GM21390 (cell line): Measurements from ENCODE around the gene DNAJC22.
"Not testable (repeated sequence)": the region's sequence is repeated elsewhere in the genome, so short reads cannot be mapped to it uniquely, and the experiment has no call there.

Source experiments
- ATAC-seq: cut with Tn5 transposase; IDR thresholded peaks from one replicate; pipeline ENCODE4 v1.9.1; 2021; ENCODE audit not compliant: unreplicated experiment

The DNAJC22 gene

DNA sequence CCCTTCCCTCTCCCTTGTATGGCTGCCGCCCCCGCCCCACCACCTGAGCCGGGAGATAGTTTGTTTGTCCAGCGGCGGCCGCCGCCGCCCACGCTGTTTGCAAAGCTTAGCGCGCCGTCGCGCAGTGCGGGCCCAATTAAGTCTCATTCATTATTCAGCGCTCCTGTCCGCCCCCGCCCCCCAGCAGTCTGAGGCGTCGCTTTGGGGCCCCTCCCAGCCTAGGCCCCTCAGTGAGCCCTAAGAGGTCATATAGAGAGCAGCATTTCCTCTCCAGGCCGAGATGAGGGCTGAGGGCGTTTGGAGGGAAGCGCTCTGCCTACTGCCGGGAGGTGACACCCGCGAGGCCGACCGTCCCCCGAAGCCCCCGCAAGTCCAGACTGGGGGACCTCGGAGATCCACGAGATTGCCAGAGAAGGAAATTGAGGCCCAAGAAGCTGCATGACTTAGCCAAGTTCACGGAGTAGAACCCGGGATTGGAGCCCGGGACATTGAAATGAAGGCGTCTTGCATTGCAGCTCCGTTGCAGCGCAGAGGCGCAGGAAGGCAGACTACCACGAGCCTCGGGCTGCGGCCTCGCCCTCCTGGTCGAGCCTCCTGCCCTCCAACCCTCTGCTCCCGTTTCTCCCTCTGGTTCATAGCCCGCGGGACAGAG is at the start of gene DNAJC22:
TSS of gene DNAJC22 (plus strand) at position 230 of the 652 bp plus-strand sequence. CDS start 1,985 bp downstream, outside the sequence.
- ATAC-seq, result no peak

GRCh38 chr12:49297695-49298060 is 49.0 kb upstream of the DNAJC22 start:
- no peak for ATAC-seq

- ATAC-seq, result no peak
These were observed 48.5 kb upstream of the DNAJC22 start for GRCh38 chr12:49298160-49298559.

- no peak for ATAC-seq
These were observed 44.9 kb upstream of the DNAJC22 start for GRCh38 chr12:49301760-49302159.

DNA sequence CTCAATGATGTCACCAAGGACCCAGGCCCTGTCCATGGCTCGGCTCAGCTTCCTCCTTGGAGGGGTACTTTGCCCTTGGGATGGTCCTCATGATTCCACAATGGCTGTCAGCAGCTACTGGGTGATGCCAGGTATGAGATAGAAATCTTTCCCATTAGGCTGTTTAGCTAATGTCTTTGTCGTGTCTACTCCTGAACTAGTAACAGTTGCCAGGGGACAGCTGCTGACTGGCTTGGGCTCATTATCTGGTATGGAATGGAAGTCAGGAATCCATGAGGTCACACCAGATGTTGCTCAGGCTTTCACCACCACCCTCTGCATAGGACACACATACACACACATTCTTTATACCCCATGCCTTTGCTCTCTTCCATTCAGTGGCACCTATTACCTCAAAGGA is 42.5 kb upstream of the DNAJC22 start:
- no peak for ATAC-seq

DNA sequence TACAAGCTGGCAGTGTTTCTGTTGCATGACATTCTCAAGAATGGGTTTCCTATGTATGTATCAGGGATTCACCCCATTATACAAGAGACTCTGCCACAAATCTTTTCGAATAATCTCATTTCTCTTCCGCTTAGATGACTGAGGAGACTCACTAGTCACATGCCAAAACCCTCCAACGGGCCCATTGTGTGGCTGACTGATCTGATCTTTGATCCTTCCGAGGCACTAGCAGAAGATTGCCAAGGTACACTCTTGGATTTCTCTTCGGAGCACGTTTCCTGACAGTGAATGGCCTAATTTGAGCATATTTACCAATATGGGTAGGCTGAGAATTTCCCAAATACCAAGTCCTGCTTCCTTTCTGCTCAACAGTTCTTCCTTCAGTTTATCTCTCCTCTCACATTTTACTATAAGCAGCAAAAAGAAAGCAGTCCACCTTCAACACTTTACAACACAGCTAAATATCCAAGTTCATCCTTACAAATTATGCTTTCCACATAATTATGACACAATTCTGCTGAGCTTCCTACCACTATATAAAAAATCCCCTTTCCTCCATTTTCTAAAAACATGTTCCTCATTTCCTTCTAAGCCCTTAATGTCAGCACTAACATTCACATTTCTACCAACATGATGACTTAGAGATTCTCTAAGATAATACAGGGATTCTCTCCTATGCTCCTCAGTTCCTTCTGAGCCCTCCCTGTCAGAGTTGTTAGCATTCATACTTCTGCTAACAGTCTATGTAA is 40.8 kb upstream of the DNAJC22 start:
- ATAC-seq, result no peak

DNA sequence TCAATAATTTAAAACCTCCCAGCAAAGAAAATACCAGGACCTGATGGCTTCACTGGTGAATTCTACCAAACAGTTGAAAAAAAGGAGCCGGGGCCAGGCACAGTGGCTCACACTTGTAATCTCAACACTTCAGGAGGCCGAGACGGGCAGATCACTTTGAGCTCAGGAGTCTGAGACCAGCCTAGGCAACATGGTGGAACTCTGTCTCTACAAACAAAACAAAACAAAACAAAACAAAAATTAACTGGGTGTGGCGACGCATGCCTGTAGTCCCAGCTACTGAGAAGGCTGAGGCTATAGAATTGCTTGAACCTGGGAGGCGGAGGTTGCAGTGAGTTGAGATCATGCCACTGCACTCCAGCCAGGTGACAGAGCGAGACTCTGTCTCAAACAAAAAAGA is 37.3 kb upstream of the DNAJC22 start:
- no peak for ATAC-seq

DNA sequence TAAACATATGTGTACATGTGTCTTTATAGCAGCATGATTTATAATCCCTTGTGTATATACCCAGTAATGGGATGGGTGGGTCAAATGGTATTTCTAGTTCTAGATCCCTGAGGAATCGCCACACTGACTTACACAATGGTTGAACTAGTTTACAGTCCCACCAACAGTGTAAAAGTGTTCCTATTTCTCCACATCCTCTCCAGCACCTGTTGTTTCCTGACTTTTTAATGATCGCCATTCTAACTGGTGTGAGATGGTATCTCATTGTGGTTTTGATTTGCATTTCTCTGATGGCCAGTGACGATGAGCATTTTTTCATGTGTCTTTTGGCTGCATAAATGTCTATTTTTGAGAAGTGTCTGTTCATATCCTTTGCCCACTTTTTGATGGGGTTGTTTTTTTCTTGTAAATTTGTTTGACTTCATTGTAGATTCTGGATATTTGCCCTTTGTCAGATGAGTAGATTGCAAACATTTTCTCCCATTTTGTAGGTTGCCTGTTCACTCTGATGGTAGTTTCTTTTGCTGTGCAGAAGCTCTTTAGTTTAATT is 36.2 kb upstream of the DNAJC22 start:
- ATAC-seq, result not testable (repeated sequence)

- ATAC-seq, result no peak
These were observed 31.9 kb upstream of the DNAJC22 start for GRCh38 chr12:49314811-49315210.

GRCh38 chr12:49317118-49317517 is 29.6 kb upstream of the DNAJC22 start:
- not testable (repeated sequence) for ATAC-seq

- not testable (repeated sequence) for ATAC-seq
These were observed 26.1 kb upstream of the DNAJC22 start for GRCh38 chr12:49320411-49321103.

- no peak for ATAC-seq
These were observed 24.4 kb upstream of the DNAJC22 start for GRCh38 chr12:49322367-49322707.

DNA sequence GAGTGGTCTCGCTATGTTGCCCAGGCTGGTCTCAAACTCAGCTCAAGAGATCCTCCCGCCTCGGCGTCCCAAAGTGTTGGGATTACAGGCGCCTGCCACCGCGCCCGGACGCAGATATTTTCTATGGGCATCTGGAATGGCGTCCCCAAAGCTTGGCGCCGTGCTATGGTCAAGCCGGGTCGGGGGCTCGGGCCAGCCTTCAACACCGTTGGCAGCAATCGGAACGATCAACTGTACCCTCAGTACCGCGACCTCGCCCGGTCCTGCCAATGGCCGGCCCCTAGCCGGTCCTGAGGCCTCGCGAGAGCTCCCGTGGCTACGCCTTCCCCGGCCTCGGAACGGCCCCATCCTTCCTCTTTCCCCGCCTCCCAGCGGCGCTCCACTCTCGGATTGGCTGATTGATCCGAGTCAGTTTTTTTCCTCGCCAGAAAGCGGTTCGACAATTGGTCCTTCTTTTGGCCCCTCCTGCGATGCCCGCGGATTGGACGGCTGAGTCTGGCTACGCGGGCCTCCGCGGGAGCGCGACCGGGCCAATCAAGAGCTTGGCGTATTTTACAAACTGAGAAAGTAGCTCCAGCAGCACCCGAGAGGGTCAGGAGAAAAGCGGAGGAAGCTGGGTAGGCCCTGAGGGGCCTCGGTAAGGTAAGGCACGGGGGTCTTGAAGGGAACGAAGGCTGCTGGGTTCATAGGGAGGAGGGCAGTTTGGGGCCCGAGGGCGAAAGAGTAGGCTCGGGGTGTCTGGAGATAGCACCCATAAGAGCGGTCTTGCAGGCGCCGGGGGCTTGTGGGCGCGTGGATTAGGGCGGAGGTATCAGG is 23.8 kb upstream of the DNAJC22 start, which contains the start of gene TROAP:
TSS of gene TROAP (plus strand) at position 548 of the 816 bp plus-strand sequence. CDS start 354 bp downstream, outside the sequence.
- ATAC-seq, result peak; percentile 98

DNA sequence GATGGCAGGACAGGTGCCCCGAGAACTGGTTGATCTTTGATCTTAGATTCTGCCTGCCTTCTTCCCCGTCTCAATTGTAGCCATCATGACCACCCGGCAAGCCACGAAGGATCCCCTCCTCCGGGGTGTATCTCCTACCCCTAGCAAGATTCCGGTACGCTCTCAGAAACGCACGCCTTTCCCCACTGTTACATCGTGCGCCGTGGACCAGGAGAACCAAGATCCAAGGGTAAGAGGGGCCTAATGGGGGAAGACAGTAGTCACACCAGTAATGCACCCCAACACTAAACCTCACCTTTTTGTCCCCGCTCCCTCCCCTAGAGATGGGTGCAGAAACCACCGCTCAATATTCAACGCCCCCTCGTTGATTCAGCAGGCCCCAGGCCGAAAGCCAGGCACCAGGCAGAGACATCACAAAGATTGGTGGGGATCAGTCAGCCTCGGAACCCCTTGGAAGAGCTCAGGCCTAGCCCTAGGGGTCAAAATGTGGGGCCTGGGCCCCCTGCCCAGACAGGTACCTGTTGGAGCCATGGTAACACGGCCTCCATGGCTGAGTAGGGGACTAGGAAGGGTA is 23.1 kb upstream of the DNAJC22 start:
- ATAC-seq, result no peak

GRCh38 chr12:49325606-49326005 is 21.1 kb upstream of the DNAJC22 start:
- no peak for ATAC-seq

DNA sequence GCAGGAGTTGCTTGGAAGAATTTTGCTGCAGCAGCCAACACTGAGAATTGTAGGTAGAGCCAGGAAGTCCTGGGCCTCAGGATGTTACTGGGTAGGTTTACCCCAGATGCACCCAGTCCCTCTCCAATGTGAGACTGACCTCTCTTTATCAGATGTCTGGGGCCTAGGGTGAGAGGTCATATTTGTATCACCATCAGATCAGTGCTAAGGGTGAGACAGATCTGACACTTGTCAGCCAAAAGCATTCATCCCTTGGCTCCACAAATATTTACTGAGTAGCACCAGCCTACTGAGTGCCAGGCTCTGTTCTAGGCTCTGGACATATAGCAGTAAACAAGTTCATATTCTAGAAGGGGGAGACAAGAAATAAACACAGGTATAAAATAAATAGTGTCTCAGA is 19.3 kb upstream of the DNAJC22 start:
- no peak for ATAC-seq

DNA sequence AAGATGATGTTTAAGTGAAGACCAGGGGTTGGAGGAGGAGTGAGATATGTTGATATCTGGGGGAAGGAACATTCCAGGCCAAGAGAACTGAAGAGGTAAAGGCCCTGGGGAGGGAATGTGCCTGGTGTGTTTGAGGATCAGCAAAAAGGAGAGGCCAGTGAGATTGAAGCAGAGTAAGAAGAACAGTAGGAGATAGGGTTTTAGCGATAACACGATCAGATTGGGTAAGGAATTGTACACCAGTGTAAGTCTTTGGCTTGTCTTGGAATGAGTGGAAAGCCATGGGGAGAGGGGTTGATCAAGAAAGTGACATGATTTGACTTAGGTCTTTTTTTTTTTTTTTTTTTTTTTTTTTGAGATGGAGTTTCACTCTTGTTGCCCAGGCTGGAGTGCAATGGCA is 18.8 kb upstream of the DNAJC22 start:
- ATAC-seq, result no peak

GRCh38 chr12:49328816-49329215 is 17.9 kb upstream of the DNAJC22 start:
- no peak for ATAC-seq

DNA sequence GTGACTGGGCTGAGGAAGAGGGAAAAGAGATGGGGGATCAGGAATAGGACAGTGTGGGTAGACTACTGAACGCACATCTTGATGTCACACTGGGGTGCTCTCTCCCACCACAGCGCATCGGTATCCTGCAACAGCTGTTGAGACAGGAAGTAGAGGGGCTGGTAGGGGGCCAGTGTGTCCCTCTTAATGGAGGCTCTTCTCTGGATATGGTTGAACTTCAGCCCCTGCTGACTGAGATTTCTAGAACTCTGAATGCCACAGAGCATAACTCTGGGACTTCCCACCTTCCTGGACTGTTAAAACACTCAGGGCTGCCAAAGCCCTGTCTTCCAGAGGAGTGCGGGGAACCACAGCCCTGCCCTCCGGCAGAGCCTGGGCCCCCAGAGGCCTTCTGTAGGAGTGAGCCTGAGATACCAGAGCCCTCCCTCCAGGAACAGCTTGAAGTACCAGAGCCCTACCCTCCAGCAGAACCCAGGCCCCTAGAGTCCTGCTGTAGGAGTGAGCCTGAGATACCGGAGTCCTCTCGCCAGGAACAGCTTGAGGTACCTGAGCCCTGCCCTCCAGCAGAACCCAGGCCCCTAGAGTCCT is 16.6 kb upstream of the DNAJC22 start:
- no peak for ATAC-seq
